Measurements from ENCODE around the gene PITRM1. TPM values are rescaled to one million over a fixed set of nuclear protein-coding genes. Genes with fewer than 3 reads are reported as not detected.

The PITRM1 gene
- total RNA-seq, 5 donors from 2014 or later (not counting 1 experiment from before 2014, with no cell fraction given), result 73.9 to 89.5 (median 81.0) TPM

- H3K27ac ChIP-seq (ENCODE audit: low read length), result no peak overlapping the region
- ChIA-PET CTCF (no interaction called here), POLR2A (no interaction called here)
- DNase-seq, result no peak
- H3K27ac Mint-ChIP-seq, result peak overlapping the region in 1 of 2 donors; percentile 44
- no peaks in the 10 kb centered on the region for H3K9me3 ChIP-seq
- no peaks in the 10 kb centered on the region for H3K9me3 Mint-ChIP-seq
- H3K4me3 Mint-ChIP-seq, result no peak overlapping the region
- 96% methylated on average over 8 of the region's 9 CpGs for WGBS (ENCODE audit: insufficient coverage)
- H3K27me3 Mint-ChIP-seq, result no peaks in the 10 kb centered on the region
- H3K4me3 ChIP-seq (ENCODE audit: control insufficient read depth in 1 of 2, extremely low read depth in 1 of 2, low read length in 1 of 2), result no peak overlapping the region
- peaks cover 43 to 97% of the 10 kb centered on the region in 2 donors for H3K36me3 ChIP-seq (ENCODE audit: control insufficient read depth in 2 of 2, extremely low read depth in 1 of 2, insufficient read depth in 1 of 2, low read length in 1 of 2)
- no peaks in the 10 kb centered on the region for H3K27me3 ChIP-seq (replicated peaks in 1 of 2; ENCODE audit: control insufficient read depth in 2 of 2, extremely low read depth in 1 of 2, insufficient read depth in 2 of 2, low read length in 1 of 2)
- no peak for ATAC-seq (replicated peaks in 1 of 4)
- no peaks in the 10 kb centered on the region for H3K4me1 Mint-ChIP-seq
- peaks cover 68% of the 10 kb centered on the region for H3K36me3 Mint-ChIP-seq
- no peaks in the 10 kb centered on the region for H3K4me1 ChIP-seq (ENCODE audit: control insufficient read depth in 1 of 2, extremely low read depth in 1 of 2, insufficient read depth in 2 of 2, low read length in 2 of 2)
Measured at GRCh38 chr10:3140280-3140679, 32.3 kb downstream of the PITRM1 start.

GRCh38 chr10:3139216-3139910, 33.2 kb downstream of the PITRM1 start:
- H3K36me3 Mint-ChIP-seq, result peaks cover 71% of the 10 kb centered on the region
- H3K27ac Mint-ChIP-seq, result no peak overlapping the region

GRCh38 chr10:3137958-3138726, 34.4 kb downstream of the PITRM1 start:
- Mint-ChIP-seq H3K36me3 (peaks cover 67% of the 10 kb centered on the region), H3K4me1 (no peaks in the 10 kb centered on the region), H3K9me3 (no peaks in the 10 kb centered on the region), H3K27ac (no peak overlapping the region), H3K4me3 (no peak overlapping the region), H3K27me3 (no peaks in the 10 kb centered on the region)
- no peak for ATAC-seq (replicated peaks in 1 of 4)
- CTCF ChIA-PET, result no interaction called here
- Histone ChIP-seq H3K27ac (ENCODE audit: low read length) (no peak overlapping the region), H3K9me3 (no peaks in the 10 kb centered on the region), H3K4me1 (ENCODE audit: control insufficient read depth in 1 of 2, extremely low read depth in 1 of 2, insufficient read depth in 2 of 2, low read length in 2 of 2) (no peaks in the 10 kb centered on the region), H3K36me3 (ENCODE audit: control insufficient read depth in 2 of 2, extremely low read depth in 1 of 2, insufficient read depth in 1 of 2, low read length in 1 of 2) (peaks cover 33 to 96% of the 10 kb centered on the region in 2 donors), H3K4me3 (ENCODE audit: control insufficient read depth in 1 of 2, extremely low read depth in 1 of 2, low read length in 1 of 2) (no peak overlapping the region), H3K27me3 (replicated peaks in 1 of 2; ENCODE audit: control insufficient read depth in 2 of 2, extremely low read depth in 1 of 2, insufficient read depth in 2 of 2, low read length in 1 of 2) (no peaks in the 10 kb centered on the region)
- no peak for DNase-seq
- POLR2A ChIA-PET, result no interaction called here
- 95% methylated on average over 37 of the region's 41 CpGs for WGBS (ENCODE audit: insufficient coverage)

More at GRCh38 chr10:3139216-3139910, 33.2 kb downstream of the PITRM1 start:
- ChIA-PET POLR2A (no interaction called here), CTCF (interaction anchor here in 1 of 2 donors (0.5 kb wide), 1 partner anchor 25 kb away, joined by 4 read pairs; no protein-coding TSS in a partner anchor)
- Histone ChIP-seq H3K4me3 (ENCODE audit: control insufficient read depth in 1 of 2, extremely low read depth in 1 of 2, low read length in 1 of 2) (no peak overlapping the region), H3K36me3 (ENCODE audit: control insufficient read depth in 2 of 2, extremely low read depth in 1 of 2, insufficient read depth in 1 of 2, low read length in 1 of 2) (peaks cover 38 to 97% of the 10 kb centered on the region in 2 donors), H3K27me3 (replicated peaks in 1 of 2; ENCODE audit: control insufficient read depth in 2 of 2, extremely low read depth in 1 of 2, insufficient read depth in 2 of 2, low read length in 1 of 2) (no peaks in the 10 kb centered on the region), H3K27ac (ENCODE audit: low read length) (no peak overlapping the region), H3K9me3 (no peaks in the 10 kb centered on the region), H3K4me1 (ENCODE audit: control insufficient read depth in 1 of 2, extremely low read depth in 1 of 2, insufficient read depth in 2 of 2, low read length in 2 of 2) (no peaks in the 10 kb centered on the region)
- no peak for DNase-seq
- peak in 1 of 4 experiments; percentile 16 for ATAC-seq (replicated peaks in 1 of 4)
- H3K4me1 Mint-ChIP-seq, result no peaks in the 10 kb centered on the region
- WGBS (ENCODE audit: insufficient coverage), result 98% methylated on average over 7 of the region's 10 CpGs
- no peaks in the 10 kb centered on the region for H3K27me3 Mint-ChIP-seq
- no peak overlapping the region for H3K4me3 Mint-ChIP-seq
- no peaks in the 10 kb centered on the region for H3K9me3 Mint-ChIP-seq

- WGBS (ENCODE audit: insufficient coverage), result 92% methylated on average over 12 of the region's 21 CpGs
- CTCF ChIA-PET, result no interaction called here
- no peak overlapping the region for H3K4me3 Mint-ChIP-seq
- ATAC-seq (replicated peaks in 1 of 4), result no peak
- H3K27me3 ChIP-seq (replicated peaks in 1 of 2; ENCODE audit: control insufficient read depth in 2 of 2, extremely low read depth in 1 of 2, insufficient read depth in 2 of 2, low read length in 1 of 2), result no peaks in the 10 kb centered on the region
- no peaks in the 10 kb centered on the region for H3K9me3 ChIP-seq
- H3K4me1 Mint-ChIP-seq, result no peaks in the 10 kb centered on the region
- no peak overlapping the region for H3K27ac ChIP-seq (ENCODE audit: low read length)
- no peak for DNase-seq
- peaks cover 69% of the 10 kb centered on the region for H3K36me3 Mint-ChIP-seq
- H3K27me3 Mint-ChIP-seq, result no peaks in the 10 kb centered on the region
- H3K4me3 ChIP-seq (ENCODE audit: control insufficient read depth in 1 of 2, extremely low read depth in 1 of 2, low read length in 1 of 2), result no peak overlapping the region
- peaks cover 39 to 97% of the 10 kb centered on the region in 2 donors for H3K36me3 ChIP-seq (ENCODE audit: control insufficient read depth in 2 of 2, extremely low read depth in 1 of 2, insufficient read depth in 1 of 2, low read length in 1 of 2)
- POLR2A ChIA-PET, result interaction anchor here in 1 of 2 donors (0.6 kb wide), 1 partner anchor 72 kb away, joined by 6 read pairs; no protein-coding TSS in a partner anchor
- no peaks in the 10 kb centered on the region for H3K4me1 ChIP-seq (ENCODE audit: control insufficient read depth in 1 of 2, extremely low read depth in 1 of 2, insufficient read depth in 2 of 2, low read length in 2 of 2)
- H3K9me3 Mint-ChIP-seq, result no peaks in the 10 kb centered on the region
- no peak overlapping the region for H3K27ac Mint-ChIP-seq
Measured at GRCh38 chr10:3136763-3137611, 35.6 kb downstream of the PITRM1 start.

- Histone ChIP-seq H3K36me3 (ENCODE audit: control insufficient read depth in 2 of 2, extremely low read depth in 1 of 2, insufficient read depth in 1 of 2, low read length in 1 of 2) (peaks cover 37 to 95% of the 10 kb centered on the region in 2 donors), H3K4me1 (ENCODE audit: control insufficient read depth in 1 of 2, extremely low read depth in 1 of 2, insufficient read depth in 2 of 2, low read length in 2 of 2) (no peaks in the 10 kb centered on the region), H3K27me3 (replicated peaks in 1 of 2; ENCODE audit: control insufficient read depth in 2 of 2, extremely low read depth in 1 of 2, insufficient read depth in 2 of 2, low read length in 1 of 2) (no peaks in the 10 kb centered on the region), H3K4me3 (ENCODE audit: control insufficient read depth in 1 of 2, extremely low read depth in 1 of 2, low read length in 1 of 2) (no peak overlapping the region), H3K27ac (ENCODE audit: low read length) (no peak overlapping the region), H3K9me3 (no peaks in the 10 kb centered on the region)
- Mint-ChIP-seq H3K36me3 (peaks cover 70% of the 10 kb centered on the region), H3K4me1 (no peaks in the 10 kb centered on the region), H3K27me3 (no peaks in the 10 kb centered on the region), H3K27ac (no peak overlapping the region), H3K9me3 (no peaks in the 10 kb centered on the region), H3K4me3 (no peak overlapping the region)
- DNase-seq (no peak), ATAC-seq (replicated peaks in 1 of 4) (no peak)
- POLR2A ChIA-PET, result no interaction called here
- CTCF ChIA-PET, result no interaction called here
- 97% methylated on average over 6 of the region's 14 CpGs for WGBS (ENCODE audit: insufficient coverage)
Measured at GRCh38 chr10:3136336-3136735, 36.2 kb downstream of the PITRM1 start.

GRCh38 chr10:3135006-3135405, 37.6 kb downstream of the PITRM1 start:
- H3K4me1 Mint-ChIP-seq, result no peaks in the 10 kb centered on the region
- no CpG with 5 or more reads among the region's 3 CpGs for WGBS (ENCODE audit: insufficient coverage)
- Histone ChIP-seq H3K4me3 (ENCODE audit: control insufficient read depth in 1 of 2, extremely low read depth in 1 of 2, low read length in 1 of 2) (no peak overlapping the region), H3K9me3 (no peaks in the 10 kb centered on the region), H3K27me3 (replicated peaks in 1 of 2; ENCODE audit: control insufficient read depth in 2 of 2, extremely low read depth in 1 of 2, insufficient read depth in 2 of 2, low read length in 1 of 2) (no peaks in the 10 kb centered on the region), H3K27ac (ENCODE audit: low read length) (no peak overlapping the region), H3K36me3 (ENCODE audit: control insufficient read depth in 2 of 2, extremely low read depth in 1 of 2, insufficient read depth in 1 of 2, low read length in 1 of 2) (peaks cover 34 to 90% of the 10 kb centered on the region in 2 donors), H3K4me1 (ENCODE audit: control insufficient read depth in 1 of 2, extremely low read depth in 1 of 2, insufficient read depth in 2 of 2, low read length in 2 of 2) (no peaks in the 10 kb centered on the region)
- POLR2A ChIA-PET, result no interaction called here
- H3K4me3 Mint-ChIP-seq, result no peak overlapping the region
- CTCF ChIA-PET, result no interaction called here
- ATAC-seq (replicated peaks in 1 of 4) (no peak), DNase-seq (no peak)
- peaks cover 62% of the 10 kb centered on the region for H3K36me3 Mint-ChIP-seq
- H3K27me3 Mint-ChIP-seq, result no peaks in the 10 kb centered on the region
- no peaks in the 10 kb centered on the region for H3K9me3 Mint-ChIP-seq
- H3K27ac Mint-ChIP-seq, result no peak overlapping the region
